Measurements from ENCODE around the gene TCF7L1. TPM values are rescaled to one million over a fixed set of nuclear protein-coding genes. Genes with fewer than 3 reads are reported as not detected.

Gene TCF7L1
- total and polyA plus RNA-seq, 2 of the 13 experiments (the other 11 are each of a cell fraction or from before 2014, with no cell fraction given): 0.04 to 0.15 TPM

- no peak for TF ChIP-seq ZNF282 (IDR thresholded peaks at IDR 0.05; ENCODE audit: partially characterized antibody)
- TF ChIP-seq THAP8 (CRISPR knock-in tag; IDR thresholded peaks at IDR 0.05; ENCODE audit: borderline replicate concordance): no peak
- TF ChIP-seq ZFP41 (CRISPR knock-in tag; IDR thresholded peaks at IDR 0.05; ENCODE audit: borderline replicate concordance): no peak
- TF ChIP-seq FOSL1 (CRISPR knock-in tag; IDR thresholded peaks at IDR 0.05; ENCODE audit: borderline replicate concordance): no peak
- no peak for TF ChIP-seq ZNF280D (CRISPR knock-in tag; IDR thresholded peaks at IDR 0.05)
- TF ChIP-seq SNAPC5 (CRISPR knock-in tag; IDR thresholded peaks at IDR 0.05; ENCODE audit: borderline replicate concordance): no peak
- TF ChIP-seq ZMYM4 (CRISPR knock-in tag; IDR thresholded peaks at IDR 0.05): no peak
- no peak for TF ChIP-seq CREB1 (IDR thresholded peaks at IDR 0.05)
- no peak for TF ChIP-seq CREB1 (CRISPR knock-in tag; IDR thresholded peaks at IDR 0.05)
- TF ChIP-seq ZNF552 (CRISPR knock-in tag; IDR thresholded peaks at IDR 0.05; ENCODE audit: borderline replicate concordance): no peak
- no peak for TF ChIP-seq ZFYVE20 (CRISPR knock-in tag; IDR thresholded peaks at IDR 0.05; ENCODE audit: borderline replicate concordance, low read depth)
- no peak for TF ChIP-seq ZNF770 (CRISPR knock-in tag; IDR thresholded peaks at IDR 0.05)
Observed at GRCh38 chr2:85195956-85196355, 62.8 kb downstream of the TCF7L1 start (continued).

Data from HepG2 (cell line).